Inflammatory macrophage (primary cell): ENCODE measurements around the gene DCP1B.
A peak's percentile ranks its signal among the peaks of the same experiment; 100 is the strongest.
"Not testable (repeated sequence)": the region's sequence is repeated elsewhere in the genome, so short reads cannot be mapped to it uniquely, and the experiment has no call there.

ENCODE experiments used
- DNase-seq, 2 donors: peaks; one replicate each; pipeline ENCODE4 v3.0.0-alpha.2; 2020 to 2022

The DCP1B gene

DNA sequence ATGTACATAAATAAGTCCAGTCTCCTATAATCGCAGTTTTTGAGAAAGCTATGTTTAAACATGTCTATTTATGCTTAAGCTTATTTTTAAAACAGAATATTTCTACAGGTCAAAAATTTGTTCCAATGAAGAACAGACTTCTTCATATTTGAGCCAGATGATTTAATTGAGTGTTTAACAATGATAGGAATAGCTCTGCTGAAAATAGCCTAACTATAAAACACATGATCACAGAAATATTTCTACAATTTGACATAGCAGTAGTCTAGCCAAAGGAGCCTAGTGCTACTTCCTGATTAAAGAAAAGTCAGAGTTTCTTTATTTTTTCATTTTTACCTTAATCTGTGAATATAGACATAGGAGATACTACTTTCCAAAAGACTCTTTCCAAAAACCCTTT is 29.4 kb downstream of the DCP1B start:
- no peak for DNase-seq

DNA sequence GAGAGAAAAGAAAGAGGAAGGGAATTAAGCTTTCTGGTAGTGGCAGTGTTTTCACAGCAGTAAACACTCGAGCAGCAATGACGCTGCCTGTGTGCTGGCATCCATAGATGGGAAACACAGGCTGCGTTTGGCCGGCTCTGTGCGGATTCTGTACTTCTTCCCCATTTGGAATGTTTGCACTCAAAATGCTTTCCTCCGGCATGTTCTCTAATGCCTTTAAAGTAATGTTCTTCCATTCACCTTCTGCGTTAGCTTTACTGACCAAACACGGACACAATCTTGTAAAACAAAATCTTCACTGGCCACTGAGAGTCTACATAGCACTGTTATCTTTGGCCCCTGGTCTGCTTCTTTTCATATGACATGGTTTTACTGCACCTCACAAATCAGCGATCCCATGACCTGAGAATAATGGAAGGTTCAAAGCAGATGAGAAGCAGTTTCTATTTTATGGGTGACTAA is 31.4 kb downstream of the DCP1B start:
- DNase-seq = no peak

DNA sequence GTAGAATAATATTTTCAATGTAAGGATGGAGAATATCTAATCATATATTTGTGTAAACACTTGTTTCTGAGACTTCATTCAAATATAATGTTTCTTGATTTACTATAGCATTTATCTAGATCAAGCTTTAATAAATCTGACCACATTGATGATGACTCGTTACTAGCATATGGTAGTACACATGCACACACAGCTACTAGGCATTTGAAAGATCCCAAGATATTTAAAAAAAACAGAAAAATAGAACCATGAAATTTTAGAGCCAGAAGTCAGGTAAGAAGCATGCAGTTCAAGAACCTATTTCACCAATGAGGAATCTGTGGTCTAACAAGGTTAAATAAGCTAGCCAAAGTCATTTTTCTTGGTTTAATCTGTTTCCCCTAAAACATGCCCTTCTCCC is 32.0 kb downstream of the DCP1B start:
- DNase-seq = no peak

DNA sequence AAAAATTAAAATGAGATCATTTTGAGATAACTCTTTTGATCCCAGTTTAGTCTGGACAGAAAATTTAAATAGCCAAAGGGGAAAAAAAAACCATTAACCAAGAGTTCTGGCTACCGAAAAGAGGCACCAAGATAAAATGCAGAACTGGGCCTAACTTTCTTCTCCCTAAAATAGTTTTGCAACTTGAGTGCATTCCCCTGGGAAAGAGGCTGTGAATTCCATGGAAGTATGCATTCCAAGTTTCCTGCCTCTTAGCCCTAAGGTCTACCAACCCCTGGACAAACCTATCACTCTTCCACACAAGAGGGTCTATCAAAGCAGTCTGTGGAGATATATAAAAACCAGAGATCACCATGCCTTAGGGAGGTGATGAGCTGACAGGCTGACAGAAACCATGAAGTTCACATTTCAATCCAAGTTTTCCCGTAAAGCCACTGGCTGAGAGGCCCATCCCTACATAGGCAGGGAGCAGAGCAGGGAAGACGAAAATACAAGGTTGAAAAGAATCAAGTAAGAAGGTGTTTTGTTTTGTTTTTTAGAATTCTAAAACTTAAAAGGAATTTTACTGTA is 33.8 kb downstream of the DCP1B start:
- DNase-seq = no peak

DNA sequence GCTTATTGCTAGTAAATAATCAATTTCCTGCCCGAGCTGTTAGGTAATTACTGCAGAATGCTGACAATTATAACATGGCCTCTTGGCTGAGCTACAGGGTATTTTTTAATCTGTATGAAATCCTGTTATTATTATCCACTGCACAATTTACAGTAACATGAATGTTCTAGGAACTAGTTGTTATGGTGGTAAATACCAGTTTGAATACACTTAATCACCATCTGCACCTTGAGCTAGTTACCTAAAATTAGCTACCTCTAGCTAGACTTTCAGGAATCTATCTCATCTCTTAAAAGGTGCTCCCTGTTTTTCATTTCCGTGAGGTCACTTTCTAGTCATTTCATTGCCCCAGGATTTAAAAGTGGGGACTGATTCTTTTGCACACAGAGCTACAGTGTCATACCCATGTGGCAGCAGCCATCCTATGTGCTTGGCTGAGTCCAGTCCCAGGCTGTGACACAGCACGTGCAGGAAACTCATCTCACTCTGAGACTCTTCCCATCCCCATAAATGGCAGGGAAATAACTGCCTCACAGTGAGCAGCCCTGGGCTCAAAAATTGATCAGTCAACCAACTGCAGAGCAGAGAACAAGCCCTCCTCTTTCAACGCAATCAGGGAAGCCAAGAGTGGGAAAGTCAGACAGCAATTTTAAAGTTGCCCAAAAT is 37.6 kb downstream of the DCP1B start:
- no peak for DNase-seq

DNA sequence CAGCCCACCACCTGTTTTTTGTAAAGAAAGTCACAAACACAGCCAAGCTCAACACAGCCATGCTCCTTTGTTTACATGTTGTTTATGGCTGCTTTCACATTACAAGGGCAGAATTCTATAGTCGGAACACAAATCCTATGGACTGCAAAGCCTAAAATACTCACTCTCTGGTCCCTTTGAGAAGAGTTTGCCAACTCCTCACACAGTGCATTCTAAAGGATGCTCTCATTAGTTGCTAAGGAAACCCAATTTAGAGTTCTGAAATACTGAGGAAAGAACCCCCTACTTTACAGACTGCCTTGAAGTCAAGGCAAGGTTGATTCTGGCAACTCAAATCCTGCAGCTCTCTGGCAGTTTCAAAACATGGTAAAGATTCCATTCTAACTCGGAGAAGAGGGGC is 38.3 kb downstream of the DCP1B start:
- DNase-seq = no peak

DNA sequence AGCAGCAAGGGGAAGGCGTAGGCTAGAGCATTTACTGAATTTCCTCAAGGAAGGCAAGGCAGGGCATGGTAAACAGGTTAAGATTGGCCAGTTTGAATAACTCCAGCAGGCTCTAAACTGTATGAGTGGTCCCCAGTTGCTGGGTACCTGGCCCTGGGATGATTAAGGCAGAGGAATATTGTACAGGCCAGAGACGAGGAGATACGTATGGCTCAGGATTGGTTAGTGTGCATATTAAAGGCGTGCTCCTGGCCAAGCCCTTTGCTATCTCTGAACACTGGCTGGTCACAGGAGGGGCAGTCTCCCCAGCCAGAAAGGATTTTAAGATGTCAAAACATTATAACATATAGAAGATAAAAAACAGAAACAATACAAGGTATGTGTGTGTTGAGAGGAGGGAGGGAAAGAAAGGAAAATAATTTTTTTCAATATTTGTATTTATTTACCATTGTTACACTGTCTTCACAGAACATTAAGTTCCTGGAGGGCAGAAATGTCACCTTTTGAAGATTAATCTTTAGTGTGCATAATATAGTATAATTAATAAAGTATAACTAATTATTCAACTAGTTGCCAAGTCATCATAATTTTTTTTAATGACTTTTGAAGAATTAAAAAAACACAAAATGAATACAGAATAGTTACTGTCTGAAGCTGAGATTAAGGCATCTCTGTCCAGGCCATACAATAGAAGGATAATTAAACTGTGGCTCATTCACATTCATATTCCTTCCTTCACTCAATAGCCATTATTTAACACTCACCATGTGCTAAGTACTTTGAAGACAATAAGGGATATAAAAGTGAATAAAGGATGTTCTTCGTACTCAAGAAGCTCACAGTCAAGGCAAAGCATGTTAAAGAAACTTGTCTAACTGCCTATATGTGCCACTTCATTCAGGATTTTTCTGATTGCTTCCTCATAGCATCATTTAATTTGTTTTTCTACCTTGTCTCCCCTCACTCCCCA is 41.9 kb downstream of the DCP1B start:
- DNase-seq = no peak

DNA sequence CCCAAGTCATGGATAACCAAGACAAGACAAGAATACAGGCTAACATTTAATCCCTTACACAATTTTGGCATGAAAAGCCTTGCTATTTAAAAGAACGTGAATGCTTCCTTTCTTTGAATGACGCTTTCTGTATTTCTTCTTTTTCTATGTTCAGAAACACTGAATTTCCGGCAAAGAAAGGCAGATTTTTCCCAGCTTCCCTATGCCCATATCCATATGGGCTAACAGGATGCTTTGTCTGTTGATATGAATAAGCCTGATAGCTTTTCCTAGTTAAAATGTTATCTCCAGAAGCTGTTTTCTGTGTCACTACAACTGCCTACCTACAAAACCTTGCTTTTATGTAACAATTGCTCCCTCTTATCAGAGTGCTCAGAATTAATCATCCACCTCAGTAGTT is 47.5 kb downstream of the DCP1B start:
- no peak for DNase-seq

DNA sequence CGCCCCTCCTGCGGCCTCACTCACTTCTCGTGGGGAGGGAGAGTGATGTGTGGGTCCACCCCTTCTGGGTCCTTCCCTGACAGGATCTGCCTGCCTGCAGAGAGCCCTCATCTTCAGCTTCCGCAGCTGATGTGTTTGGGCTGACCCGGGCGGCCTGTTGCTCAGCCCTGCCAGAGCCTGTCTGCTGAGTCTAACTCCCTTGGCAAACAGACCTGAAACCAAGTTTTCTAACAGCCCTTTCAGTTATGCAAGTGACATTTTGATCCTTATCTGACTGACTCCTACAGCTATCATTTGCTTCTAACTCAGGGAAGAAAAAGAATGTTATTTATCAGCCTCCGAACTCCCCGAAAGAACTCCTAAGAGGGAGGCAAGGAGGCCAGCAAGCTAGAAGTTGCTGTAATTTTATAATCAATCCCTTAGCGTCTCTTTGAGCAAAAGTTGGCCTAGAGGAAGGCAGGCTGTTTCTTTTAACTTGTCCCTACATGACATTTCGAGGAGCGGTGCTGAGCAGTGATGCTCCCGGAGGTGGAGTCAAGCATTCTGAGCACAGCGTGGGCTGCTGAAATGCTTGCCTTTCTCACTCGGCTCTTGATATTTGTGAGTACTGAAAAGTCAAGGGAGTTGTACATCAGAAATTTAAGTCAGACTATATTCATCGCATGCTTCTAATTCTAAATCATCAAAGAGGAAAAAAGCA is 54.3 kb downstream of the DCP1B start:
- DNase-seq = no peak

DNA sequence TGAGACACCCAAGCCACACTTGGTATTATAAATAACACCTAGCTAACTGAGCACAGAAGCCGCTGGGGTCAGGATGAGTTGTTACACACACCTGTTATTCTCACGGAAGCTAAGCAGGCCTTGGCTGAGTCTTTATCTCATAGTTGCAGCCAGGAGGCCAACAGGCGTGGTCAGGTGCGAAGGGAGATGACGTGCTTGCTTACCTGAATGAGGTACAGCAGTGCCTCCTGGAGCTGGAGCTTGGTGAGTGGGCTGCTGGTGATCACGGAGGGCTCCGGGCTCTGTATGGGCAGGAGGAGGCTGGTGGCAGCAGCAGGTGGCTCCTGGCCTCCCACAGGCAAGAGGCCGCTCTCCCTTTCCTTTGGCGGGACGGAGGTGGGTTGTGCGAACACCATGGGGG is 55.4 kb downstream of the DCP1B start:
- no peak for DNase-seq

DNA sequence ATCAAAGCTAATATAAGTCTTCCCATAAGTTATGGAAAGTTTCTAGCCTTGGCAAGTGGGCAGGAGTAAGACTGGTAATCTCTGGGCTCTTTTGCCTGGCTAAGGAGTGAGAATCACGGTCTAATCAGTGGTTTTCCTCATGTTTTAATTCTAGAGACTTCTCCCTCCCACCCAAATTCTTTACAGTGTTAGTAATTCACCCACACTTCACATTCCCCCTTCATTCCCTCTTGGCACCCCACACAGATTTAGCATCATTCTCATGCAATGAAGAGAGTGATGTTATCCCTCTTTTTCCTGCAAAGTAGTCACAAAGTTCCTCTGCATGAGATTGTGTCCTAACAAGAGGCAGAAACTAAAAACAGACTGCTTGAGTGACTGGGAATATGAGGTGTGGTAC is 57.2 kb downstream of the DCP1B start:
- no peak for DNase-seq

DNA sequence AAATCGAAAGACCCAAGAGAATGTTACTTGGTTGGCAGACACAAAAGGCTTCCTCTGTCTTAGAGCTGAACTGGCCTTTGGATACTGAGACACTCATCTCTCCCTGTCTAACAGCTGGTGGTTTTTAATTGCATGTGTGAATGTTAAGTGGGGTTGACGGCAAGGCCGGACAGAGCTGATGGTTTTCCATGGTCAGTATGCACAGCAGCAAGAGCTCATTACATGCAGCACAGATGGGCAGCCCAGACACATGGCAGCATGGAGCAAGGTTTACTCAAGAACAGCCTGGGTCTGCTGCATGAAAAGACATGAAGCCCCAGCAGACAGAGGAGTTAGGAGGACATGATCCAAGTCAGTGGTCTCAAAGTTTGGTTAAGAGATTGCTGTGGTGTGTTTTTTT is 58.0 kb downstream of the DCP1B start:
- no peak for DNase-seq

DNA sequence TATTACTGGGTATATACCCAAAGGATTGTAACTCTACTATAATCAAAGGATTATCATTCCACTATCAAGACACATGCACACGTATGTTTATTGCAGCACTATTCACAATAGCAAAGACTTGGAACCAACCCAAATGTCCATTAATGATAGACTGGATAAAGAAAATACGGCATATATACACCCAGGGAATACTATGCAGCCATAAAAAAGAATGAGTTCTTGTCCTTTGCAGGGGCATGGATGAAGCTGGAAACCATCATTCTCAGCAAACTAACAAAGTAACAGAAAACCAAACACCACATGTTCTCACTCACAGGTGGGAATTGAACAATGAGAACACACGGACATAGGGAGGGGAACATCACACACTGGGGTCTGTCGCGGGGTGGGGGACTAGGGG is 58.8 kb downstream of the DCP1B start:
- not testable (repeated sequence) for DNase-seq

DNA sequence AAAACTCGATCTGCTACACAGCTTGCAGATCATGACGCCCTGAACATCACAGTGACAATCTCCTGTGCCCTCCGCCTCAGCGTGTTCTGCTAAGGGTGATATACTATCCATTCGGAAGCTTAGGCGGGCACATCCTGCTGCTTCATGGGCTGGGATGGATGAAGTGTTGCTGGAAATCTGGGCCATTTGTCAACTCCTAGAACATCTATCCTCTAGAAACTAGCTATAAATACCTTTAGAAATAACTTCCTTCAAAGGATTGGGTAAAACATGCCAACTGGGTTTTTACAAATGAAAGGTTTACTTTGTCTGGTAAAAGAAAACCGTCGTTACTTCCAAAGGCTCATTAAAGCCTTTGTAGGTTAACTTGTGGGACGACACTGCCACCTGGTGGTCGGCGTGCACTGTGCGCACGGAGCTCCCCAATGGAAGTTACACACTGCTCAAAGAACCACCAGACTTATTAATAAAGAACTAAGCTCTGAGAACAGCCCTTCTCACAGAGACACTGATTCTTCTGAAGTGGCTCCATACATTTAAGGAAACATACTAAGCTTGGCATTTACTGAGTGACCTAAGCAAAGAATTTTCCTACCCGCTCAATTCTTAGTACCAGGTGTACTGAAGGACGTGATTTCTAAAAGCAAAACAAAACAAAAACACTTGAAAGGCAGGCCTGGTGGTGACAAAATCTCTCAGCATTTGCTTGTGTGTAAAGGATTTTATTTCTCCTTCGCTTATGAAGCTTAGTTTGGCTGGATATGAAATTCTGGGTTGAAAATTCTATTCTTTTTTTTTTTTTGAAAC is 64.3 kb downstream of the DCP1B start:
- DNase-seq = peak; percentile 89

DNA sequence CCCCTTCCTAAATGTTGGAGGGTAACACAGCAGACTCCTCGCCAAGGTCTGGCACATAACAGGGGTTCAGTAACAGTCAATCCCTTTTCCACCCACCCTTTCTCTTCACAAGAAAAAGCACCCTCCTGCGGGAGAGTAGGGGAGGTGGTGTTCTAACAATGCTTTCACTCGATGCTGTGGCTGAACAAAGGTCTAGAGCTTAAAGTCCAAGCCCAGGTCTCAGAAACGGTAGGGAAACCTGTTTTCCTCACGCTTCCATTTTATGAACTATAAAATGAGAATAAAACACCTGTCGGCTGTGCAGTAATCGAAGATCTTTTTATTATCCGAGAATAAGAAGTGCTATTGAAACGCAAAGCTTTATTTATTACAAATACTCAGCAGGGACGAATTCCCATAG is 64.9 kb downstream of the DCP1B start:
- no peak for DNase-seq

DNA sequence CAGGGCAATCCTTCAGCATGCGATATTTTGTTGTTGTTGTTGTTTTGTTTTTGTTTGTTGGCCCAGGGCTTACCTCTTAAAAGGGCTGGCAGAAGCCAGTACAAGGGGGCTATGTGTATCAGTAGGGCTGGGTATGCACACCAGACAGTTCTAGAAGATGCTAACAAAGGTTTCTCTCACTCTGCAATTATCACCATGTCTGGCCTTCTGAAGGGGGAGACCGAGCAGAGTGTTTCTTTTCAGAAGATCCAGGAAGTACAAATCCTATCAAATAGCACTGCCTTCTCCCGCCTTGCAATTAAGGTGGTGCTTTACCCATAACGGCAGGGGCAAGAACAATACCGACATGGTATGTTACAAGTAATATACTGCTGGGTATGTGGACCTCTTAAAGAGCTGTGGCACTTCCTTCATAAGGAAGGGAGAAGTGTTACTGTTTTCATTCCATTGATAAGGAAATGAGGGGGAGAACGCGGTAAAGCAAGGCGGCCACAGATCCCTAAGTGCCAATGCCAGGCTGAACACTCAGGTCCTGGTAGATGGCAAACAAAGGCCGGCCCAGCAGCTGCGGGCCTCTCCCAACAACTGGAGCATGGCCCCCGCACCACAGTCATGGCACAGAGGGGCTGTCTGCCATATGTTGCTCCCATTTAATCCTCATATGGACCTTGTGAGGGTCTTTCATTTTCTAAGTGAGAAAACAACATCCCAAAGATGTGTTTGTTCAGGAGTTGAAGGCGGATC is 66.6 kb downstream of the DCP1B start:
- DNase-seq = no peak

DNA sequence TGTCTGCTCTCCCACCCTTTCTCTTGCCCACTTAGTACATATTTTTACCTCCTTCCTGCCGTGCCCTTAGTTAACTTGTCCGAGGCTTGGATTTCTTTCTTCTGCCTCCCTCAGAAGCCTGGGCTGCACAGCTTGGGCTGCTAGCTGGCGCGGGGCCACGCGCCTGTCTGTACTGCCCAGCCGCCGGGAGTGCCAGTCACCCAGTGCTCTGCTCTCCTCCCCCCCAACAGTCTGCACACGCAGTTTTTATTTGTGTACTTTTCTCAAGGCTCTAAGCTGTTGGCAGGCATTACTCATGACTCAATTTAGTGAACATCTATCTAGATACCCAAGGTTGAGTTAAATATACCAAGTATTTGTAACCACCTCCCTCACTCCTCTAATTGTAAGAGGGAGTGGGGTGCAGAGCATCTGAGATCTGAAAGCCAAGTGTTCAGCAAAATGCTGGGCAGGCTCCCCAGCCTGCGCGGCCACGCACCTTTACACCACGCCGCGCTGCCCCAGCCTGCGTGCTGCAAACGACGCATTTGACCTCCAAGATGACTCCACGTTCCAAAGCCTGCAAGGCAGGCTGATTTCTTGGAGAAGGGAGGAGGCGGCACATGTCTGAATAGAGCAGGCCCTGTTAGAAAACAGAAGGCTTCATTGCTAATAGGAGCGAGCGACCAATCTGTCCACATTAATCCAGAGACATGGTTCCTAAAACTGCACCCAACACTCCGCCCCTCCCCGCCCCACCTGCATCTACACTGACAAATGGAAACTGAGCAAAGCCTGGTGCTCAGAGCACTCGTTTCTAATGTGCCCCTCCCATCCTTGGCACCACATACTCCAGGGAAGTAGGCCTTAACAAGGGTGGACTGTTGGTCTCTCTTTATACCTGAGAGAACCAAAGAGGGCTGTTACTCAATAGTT is 67.6 kb downstream of the DCP1B start:
- DNase-seq = no peak

DNA sequence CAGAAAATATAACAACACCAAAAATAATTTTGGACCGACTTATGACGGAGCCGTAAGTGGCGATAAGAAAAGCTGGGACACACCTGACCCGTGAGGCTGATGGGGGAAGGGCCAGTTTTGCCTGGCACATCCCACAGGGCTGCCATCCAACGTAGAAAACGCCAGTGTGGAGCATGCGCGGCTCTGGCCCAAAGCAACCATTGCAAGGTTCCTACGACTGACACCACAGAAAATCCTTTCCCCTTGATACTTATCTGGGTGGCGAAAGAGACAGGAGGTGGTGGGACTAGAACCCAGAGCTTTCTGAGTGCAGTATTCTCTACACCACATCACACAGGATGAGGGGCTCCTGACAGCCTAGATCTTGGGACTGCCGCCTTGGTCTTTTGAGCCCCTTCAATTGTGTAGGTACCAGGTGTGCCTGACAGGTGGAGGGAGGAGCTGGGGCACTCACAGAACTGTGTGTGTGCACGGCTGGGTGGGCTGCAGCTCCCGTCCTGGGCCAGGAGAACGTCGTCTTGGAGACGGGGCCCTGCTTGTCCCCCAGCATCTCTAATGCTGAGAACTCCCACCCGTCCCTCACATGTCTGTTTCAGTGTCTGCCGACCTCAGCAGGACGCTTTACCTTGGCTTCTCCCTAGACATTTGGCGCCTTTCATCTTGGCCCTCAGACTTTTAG is 68.4 kb downstream of the DCP1B start:
- no peak for DNase-seq

DNA sequence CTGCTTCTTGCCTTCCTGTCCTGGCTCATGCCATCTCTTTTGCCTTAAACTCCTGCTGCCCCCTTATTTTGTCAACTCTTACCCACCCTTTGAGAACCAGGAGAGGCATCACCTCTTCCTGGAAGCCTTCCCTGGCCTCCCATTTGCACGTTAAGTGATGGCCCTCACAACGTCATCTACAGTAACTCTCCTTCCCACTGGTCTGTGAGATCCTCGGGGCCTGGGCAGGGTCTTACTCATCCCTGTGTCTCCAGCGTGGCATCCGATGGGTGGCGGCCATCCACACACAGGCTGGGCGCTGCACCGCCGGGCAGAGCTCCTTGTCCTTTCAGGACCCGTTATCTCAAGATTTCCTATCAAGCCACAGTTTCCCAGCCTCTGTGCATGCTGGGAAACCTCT is 69.0 kb downstream of the DCP1B start:
- DNase-seq = no peak

DNA sequence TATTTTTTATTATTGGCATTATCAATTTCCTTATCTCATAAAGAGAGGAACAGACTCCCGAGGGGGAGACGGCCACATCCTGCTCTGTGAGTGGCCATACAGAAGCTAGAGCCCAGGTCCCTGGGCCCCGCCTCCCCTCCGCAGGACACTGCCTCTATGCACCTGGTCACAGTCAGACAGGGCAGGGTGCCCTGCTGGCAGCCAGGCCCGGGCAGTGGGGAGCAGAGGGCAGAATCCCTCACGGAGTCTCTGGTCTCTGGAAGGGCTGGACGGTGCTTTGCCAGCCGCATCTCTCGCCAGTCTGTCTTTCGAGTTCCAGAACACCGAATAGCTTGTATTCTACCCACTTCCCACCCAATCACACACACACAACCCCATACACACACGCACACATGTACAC is 69.4 kb downstream of the DCP1B start:
- DNase-seq = no peak
